LHCN-M2 (cell line): ENCODE measurements around the gene PTPRU. TPM values are rescaled to one million over a fixed set of nuclear protein-coding genes. Genes with fewer than 3 reads are reported as not detected.
"Not testable (repeated sequence)": the region's sequence is repeated elsewhere in the genome, so short reads cannot be mapped to it uniquely, and the experiment has no call there.

Experiments used
- DNase-seq: peaks from one replicate; pipeline ENCODE4 v3.0.0-alpha.2; 2012; ENCODE audit warnings: low read depth
- total RNA-seq: library from RNA; depleted of rRNA; stranded (reverse); fragments of >200 nt; gene quantifications from 2 replicates; pipeline ENCODE4 v1.2.3, GENCODE V29; 2014

The PTPRU gene
- total RNA-seq, 1 experiment from 2014 or later: 96.7 TPM

DNA sequence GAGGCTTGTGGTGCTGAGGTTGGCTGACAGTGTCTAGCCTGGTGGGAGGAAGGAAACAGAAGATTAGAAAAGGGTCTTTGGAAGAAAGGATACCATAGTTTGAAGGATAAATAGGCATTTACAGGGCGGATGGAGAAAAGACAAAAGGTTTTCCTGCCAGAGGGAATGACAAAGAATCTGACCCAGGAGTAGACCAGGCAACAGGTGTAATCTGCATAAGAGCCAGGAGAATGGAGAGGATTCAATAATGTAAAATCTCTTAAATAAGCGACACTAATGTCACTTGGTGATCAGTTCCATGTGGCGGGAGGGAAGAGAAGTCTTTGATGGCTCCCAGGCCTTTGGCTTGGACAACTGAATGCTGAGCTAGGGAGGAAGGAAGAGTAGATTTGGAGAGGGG is 15.0 kb upstream of the PTPRU start:
- DNase-seq: no peak

DNA sequence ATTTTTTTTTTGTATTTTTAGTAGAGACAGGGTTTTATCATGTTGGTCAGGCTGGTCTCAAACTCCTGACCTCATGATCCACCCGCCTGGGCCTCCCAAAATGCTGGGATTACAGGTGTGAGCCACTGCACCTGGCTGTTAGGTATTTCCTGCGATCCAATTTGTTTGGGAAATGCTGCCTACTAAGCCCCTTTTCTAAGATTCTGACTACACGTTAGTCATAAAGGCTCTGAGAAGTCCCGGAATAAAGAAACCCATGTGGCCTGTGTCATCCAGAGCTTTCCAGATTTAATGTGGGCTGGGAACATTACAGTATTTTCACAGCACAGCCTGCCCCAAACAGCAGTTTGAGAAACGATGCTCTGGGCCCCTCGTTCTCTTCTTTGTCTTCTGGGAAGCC is 14.1 kb upstream of the PTPRU start:
- not testable (repeated sequence) for DNase-seq

DNA sequence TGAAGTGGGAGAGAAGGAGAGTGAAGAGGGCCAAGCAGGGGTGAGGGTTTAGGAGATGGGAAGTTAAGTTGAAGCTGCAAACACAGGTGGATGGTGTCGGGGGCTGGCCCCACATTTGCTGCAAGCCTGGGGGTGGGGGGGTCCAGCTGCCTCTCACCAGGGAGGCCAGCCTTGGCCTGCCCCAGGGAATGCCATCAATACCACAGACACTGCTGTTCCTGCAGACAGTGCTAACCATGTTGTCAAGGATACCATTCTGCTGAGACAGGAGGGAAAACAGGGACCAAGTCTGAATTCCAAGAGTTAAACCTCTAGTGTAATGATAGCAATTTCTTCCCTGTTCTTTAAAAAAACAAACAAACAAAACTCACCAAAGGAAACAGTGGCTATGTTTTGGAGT is 13.6 kb upstream of the PTPRU start:
- DNase-seq: no peak

DNA sequence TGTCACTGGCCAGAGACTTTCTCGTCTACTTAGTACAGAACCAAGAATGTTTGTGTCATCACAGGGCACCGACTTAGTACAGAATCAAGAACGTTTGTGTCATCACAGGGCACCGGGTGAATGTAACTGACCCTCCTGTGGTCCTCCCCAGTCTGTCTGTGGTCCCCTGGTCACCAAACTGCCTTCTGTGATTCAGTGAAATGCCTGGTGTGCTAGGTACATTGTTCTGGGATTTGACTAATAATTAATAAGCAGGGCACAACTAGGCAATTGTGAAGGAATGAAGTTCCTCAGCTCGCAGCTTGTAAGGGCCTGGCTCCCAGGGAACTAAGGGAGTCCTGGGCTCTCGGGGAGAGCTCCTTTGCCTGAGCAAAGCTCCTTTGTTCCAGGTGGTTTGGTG is 12.8 kb upstream of the PTPRU start:
- no peak for DNase-seq

DNA sequence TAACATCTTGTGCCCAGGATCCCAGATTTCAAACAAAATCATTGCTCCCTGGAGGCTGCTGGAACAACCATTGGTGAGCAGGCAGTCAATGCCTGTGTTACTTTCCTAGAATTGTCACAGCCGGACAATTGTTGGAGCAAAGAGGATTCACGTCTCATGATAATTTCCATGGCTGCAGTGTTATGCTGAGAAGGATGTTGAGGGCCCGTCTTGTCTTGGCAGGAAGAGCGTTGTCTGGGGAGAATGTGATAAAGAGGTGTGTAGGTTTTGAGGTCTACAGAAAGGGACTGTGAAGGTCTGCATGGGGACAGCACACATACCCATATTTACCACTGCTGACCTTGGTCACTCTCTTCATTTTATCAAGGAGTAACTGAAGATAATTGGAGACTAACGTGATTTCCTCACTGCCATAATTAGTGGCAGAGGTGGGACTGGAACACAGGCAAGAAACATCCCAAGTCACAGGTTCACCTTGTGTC is 11.9 kb upstream of the PTPRU start:
- DNase-seq: no peak

DNA sequence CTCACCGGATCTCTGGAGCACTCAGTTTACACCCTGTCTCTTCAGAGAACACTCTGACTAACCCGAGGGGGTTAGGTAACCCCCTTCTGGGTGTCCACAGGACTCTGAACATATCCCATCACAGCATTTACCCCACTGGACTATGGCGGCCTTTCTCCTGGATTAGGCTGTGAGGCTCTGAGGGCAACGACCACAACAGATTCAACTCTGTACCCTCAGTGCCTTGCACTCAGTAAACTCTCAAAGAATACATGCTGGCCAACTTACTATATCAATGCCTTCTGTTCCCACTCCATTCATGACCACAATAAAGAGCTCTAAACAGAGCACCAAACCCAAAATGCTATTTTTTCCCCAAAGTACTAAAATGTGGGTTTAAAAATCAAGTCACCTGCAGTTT is 11.0 kb upstream of the PTPRU start:
- DNase-seq: no peak

DNA sequence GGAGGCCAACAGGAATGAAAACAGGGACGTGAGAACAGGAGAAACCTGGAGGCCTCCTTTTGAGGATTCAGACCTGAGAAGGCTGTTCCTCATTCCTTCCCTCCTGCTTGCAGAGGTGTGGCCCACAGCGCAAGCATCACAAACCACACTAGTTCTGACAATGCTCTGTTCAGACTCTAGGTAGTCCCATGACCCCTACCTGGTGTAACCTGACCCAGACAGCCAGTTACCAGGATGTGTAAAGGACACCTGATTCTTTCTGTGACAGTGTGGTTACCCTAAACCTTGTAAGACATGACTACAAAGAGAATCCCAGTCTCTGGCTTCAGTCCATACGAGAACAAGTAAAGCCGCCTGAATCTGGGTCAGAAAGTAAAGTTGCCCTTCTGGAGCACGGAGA is 8.8 kb upstream of the PTPRU start:
- no peak for DNase-seq

DNA sequence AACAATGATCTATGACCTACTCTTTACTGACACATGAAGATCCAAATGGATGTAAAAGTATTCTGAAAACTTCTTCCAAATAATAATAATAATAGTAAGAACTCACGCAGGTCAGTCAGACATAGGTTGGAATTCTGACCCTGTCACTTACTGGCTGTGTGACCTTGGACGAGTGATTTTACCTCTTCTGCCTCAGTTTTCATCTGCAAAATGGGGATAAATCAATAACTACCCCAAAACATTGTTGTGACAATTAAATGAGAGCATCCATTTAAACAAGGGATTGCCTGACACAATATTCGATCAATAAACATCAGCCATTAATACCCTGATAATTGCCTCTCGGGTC is 6.1 kb upstream of the PTPRU start:
- no peak for DNase-seq

DNA sequence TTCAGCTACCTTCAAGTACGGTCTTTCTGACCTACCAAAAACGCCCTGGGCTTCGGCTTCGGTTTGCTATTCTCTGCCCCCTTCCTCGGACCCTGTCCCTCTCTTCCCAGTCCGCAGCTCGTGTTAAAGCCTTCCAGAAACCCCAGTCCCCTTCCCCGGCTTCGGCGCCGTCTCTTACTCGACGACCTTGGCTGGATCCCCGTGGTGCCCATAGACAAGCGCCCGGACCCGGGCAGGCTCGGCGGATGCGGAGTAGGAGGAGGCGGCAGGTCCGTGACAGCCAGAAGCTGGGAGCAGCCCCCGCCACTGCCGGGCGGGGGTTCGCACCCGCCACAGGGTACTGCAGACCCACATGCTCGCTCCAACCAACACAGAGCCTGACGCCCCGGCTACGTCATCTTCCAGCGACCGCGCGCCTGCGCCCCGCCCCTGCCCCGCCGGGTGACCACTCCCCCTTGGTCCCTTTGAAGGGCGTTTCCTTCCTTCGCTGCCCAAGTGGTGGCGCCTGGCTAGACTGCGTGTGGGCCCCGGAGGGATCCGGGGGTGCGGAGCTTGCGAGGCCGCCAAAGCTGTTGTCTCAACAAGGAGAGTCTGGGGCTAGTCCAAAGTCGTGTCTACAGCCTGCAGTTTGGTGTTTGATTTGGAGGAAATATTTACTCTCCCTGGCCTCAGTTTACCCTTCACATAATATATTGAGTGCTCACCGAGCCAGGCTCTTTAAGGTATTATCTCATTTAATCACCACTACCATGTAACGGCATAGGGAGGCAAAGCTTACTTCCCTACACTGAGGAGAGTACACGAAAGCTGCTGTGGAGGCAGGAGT is 5.6 kb upstream of the PTPRU start, which contains the start of gene MECR:
Gene MECR, minus strand, starts transcription at position 382 of the 826 bp plus-strand sequence. Its CDS starts 28 bp downstream, at position 354.
- peak; percentile 90 for DNase-seq

DNA sequence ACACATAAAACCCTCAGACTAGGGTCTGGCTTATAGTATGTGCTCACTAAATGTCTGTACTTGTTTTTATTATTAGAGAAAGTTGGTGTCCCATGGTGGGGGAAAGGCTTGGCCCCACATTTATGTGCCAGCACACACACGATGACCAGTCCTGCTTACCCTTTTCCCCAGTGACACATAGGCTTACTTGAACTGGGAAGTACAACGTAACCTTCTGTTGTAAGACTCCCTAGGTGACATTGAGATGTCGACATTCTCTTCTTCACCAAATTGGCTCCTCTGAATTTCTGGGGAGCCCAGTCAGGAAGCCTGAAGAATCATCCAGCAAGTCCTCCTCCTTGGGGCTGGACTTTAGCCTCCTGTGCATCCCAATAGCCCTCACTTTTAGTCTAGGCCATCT is 3.9 kb upstream of the PTPRU start:
- no peak for DNase-seq

DNA sequence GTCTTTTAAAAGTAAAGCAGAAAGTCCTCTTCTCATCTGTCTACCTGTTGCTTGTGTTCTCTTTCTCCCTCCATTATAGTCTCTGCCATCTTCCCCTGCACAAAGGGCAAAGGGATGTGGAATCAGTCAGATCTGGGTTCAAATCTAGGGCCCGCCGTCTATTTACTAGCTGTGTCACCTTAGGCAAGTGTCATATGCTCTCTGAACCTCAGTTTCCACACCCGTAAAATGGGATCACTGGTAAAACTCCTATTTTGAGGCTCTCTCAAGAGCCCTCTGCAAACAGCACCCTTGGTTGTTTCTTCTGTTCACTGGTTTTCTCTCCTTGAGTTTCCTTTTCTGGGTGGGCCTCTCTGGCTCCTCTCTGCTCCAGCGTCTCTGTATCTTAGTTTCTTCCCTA is 2.6 kb upstream of the PTPRU start:
- no peak for DNase-seq

DNA sequence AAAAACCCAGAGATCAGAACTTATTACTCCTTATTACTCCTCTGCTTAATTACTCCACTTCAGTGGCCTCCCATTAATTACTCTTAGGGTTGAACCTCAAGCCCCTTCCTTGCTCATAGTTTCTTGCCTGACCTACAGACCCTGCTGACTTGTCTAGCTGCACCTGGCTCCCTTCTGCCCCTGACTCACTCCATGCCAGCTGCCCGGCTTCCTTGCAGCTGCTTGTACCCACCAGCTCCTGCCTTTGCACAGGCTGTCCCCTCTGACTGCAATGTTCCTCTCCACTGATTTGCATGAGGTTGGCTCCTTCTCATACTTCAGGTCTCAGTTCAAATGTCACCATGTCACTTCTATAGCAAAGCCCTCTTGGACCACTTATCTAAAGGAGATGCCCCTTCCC is 1.9 kb upstream of the PTPRU start:
- peak; percentile 91 for DNase-seq

DNA sequence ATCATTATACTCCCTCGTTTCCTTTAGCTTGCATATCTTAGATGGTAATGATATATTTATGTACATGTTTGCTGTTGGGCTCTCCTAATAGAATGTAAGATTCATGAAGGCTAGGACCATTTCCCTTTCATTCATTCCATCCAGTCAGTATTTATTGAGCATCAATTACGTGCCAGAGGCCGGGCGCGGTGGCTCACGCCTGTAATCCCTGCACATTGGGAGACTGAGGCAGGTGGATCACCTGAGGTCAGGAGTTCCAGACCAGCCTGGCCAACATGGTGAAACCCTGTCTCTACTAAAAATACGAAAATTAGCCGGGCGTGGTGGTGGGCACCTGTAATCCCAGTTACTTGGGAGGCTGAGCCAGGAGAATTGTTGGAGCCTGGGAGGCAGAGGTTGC is 1.4 kb upstream of the PTPRU start:
- not testable (repeated sequence) for DNase-seq

DNA sequence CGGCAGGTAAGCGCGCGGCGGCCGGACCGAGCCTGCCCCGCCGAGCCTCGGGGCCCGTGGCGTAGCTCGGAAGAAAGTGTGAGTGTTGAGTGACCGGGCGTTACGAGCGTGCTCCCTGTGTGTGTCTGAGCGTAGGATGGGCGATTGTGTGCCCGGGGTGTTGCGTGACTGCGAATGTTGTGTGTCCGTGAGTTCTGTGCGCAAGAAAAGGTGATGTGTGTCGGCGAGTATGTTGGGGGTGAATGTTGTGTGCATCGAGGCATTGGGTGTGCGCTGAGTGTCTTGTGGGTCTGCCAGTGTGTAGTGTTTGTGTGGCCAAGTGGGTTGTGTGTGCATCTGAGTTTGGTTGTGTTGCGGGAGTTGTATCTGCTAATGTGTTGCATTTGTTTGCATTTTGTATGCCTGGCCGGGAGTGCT is 398 bp downstream of the PTPRU start:
- DNase-seq: no peak

DNA sequence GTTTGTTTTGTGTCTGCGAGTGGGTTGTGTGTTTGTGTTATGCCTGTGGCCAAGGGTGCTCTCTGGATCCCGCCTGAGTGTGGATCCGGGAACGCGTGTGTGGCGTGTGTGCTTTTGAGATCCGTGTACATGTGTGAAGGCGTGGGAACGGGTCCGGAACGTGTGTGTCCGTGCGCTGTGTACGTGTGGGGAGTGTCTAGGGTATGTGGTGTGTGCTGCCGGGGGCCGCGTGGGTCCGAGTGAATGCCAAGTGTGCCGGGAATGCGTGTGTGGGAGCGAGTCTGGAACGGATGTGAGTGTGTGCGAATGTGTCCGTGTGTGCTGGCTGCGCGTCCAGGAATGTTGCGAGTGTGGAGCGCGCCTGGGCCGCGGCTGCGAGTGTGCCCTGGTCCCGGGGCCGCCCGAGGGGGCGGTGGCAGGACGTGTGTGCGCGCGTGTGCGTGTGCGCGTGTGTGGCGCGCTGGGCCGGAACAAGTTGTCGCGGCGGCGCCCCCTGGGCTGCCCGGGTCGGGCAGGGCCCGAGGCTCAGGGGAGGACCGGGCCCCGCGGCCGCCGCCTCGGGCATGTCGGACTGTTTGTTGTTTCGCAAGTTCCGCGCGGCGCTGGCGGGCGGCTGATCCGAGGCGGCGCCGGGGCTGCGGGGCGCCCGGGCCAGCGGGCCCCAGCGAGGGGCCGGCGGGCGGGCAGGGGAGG is 953 bp downstream of the PTPRU start:
- DNase-seq: peak; percentile 61

DNA sequence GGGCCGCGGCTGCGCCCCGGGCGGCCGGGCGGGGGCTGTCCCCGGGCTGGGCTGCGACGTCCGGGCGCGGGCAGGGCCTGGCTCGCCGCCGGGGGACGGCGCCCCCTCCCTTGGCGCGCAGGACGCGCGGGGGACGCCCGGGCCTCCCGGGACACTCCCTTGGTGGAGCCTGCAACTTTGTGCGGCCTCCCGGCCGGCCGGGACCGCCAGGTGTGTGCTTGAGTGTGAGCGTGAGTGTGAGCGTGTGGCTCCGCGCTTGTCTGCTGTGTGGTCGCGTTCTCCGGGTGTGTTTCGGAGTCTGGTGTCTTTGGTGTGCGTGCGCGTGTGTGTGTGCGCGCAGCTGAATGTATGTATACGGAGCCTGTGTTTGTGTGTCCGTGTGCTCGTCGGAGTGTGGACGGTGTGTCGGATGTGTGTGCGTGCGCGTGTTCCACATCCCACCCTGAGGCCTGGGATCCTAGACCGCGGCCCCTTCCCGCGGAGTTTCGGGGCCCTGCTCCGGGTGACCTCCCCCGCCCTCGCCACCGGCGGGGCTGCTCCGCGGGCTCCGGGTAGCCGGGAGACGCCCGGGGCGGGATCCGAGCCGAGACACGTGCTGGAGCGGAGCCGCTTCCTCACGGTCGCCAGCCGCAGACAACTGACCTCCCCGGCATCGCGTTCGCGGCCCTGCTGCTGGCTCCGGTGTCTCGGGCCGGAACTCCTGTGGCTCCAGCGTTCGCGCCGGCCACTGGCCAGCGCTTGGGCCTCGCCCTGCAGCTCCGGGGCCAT is 1.7 kb downstream of the PTPRU start:
- DNase-seq: no peak

DNA sequence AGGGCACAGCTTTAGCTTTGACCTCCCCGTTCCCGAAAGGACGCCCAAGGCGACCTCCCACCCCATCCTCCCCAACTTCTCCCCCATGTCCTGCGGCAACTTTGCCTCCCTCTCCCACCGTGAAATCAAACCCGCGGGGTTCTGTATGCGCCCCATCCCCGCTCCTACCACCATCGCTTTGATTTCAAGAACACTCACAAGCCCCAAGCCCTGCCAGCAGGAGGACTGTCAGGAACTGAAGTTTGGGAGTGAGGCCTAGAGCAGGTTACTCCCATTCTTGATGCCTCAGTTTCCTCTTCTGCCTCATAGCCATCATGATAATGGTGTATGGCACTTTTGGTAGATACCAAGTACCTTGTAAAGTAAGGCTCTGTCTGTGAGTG is 2.3 kb downstream of the PTPRU start:
- no peak for DNase-seq

DNA sequence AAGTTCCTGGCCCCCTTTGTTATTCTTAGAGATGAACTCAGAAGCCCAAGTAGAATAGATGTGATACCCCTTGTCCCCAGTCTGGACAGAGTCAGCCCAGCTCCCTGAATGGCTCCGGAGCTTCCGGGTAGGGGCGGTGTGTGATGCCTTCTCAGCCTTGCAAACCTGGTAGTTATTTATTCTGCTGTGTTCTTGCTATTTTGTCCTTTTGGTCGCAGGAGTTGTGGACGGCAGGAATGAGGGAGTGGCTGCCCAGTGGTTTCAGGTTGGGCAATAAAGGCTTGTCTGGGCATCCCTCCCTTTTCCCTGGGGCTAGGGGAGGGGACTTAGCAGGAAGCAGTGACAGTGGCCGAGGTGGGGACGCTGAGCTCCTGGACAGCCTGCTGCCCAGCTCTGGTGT is 2.8 kb downstream of the PTPRU start:
- DNase-seq: no peak

DNA sequence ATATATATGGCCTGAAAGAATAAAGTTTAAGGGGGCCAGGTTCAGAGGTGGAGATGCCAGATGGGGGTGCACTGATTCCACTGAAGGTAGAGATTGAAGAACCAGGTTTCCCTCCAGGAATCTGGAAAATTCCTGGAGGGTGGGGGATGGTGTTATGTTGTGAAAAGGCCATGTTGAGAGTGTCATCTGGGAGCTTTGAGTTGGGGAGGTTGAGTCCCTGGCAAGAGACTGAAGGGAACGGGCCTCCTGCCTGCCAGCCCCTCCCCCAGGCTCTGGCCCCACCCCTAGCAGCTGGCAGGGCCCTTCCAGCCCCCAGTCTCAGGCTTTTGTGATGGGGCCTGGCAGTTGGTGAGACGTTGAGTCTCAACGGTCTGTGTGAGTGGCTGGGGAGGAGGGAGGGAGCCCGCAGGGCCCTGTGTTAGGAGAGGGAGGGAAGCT is 4.1 kb downstream of the PTPRU start:
- DNase-seq: no peak

DNA sequence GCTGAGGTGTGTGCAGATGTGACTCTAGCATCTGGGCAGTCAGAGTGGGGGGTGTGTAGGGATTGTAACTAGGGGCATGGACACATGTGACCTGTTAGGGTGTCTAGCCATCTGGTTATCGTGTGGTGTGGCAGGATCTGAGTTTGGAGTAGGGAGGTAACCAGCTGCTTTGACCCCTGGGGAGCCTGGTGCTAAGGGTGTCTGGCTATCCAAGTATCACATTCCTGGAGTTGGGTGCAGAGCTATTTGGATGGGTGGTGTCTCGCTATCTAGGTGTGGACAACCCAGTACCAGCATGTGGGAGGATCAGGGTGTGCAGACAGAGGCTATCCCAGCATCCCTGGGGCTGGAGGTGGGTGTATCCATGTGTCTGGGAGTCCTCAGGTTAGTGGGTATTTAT is 4.7 kb downstream of the PTPRU start:
- DNase-seq: no peak

DNA sequence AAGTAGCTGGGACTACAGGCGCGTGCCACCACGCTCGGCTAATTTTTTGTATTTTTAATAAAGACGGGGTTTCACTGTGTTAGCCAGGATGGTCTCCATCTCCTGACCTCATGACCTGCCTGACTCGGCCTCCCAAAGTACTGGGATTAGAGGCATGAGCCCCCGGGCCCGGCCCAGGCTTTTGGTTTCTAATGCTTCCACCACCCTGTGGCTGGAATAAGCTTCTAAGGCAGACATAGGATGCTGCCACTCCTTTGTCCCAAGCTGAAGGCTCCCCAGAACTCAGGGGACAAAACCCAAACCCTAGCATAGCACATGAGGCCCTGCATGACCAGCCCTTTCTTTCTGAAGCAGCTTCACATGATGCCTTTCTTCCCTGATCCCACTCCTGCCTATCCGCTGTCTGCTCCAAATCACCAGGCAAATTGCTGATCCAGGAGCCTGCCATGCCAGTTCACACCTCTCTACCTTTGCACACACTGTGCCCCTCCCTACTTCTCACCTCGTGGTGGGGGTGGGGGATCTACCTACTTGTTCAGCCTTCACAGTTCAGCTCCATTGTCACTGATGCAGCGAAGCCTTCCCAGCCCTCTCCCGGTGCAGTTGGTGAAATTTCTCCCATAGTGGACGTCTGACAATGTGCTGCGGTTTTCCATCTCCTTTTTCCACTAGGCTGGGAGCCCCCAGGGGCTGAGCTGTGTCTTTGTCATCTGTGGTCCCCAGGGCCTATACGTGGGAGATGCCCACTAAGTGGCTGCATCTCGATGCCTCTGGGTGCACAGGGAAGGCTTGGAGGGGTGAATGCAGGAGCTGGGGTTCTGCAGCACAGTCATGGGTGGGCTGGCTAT is 6.9 kb downstream of the PTPRU start:
- DNase-seq: no peak
